Thoracic aorta (tissue), 2 donors: Measurements from ENCODE around the gene SPEM3. TPM values are rescaled to one million over a fixed set of nuclear protein-coding genes. Genes with fewer than 3 reads are reported as not detected.
A peak's percentile ranks its signal among the peaks of the same experiment; 100 is the strongest.

Source experiments
- ATAC-seq: fragments of 150-250 bp; one replicate; pipeline ENCODE4 v1.8.0; 2017; ENCODE audit warnings: low read depth; ENCODE audit not compliant: insufficient number of reproducible peaks, low FRiP score
- DNase-seq: peaks from one replicate; pipeline ENCODE4 v3.0.0-alpha.2; 2020; ENCODE audit warnings: low spot score
- H3K27ac ChIP-seq, 2 donors: fragments of 200-600 bp; sonication (generic); 1 replicate in 1 of 2; 2 replicates in 1 of 2; pipeline ENCODE4 v1.5.1; 2016; ENCODE audit warnings: mild to moderate bottlenecking in 2 of 2, moderate library complexity in 2 of 2
- H3K27me3 ChIP-seq: fragments of 200-600 bp; sonication (generic); replicated peaks from 2 replicates; pipeline ENCODE4 v1.6.0; 2016; ENCODE audit warnings: mild to moderate bottlenecking; ENCODE audit not compliant: insufficient read depth
- H3K36me3 ChIP-seq: fragments of 200-600 bp; sonication (generic); one replicate; pipeline ENCODE4 v1.5.1; 2016
- H3K4me1 ChIP-seq, 2 donors: fragments of 200-600 bp; sonication (generic); 1 replicate in 1 of 2; 2 replicates in 1 of 2; pipeline versions ENCODE4 v1.5.1 to v1.6.0; 2016; ENCODE audit warnings: low read depth in 2 of 2, mild to moderate bottlenecking in 1 of 2; ENCODE audit not compliant: control insufficient read depth in 1 of 2
- H3K4me3 ChIP-seq: fragments of 200-600 bp; sonication (generic); 2 replicates; pipeline ENCODE4 v1.5.1; 2016; ENCODE audit warnings: mild to moderate bottlenecking
- H3K9me3 ChIP-seq: fragments of 200-600 bp; sonication (generic); 2 replicates; pipeline ENCODE4 v1.5.1; 2016
- total RNA-seq, 2 donors: library from RNA; depleted of rRNA; stranded (reverse); fragments of >200 nt; gene quantifications; one replicate each; pipeline versions ENCODE4 v1.1.0 to v1.2.3, GENCODE V29; 2016
- TF ChIP-seq, protein P1 (sequence below): fragments of 200-600 bp; sonication (generic); IDR thresholded peaks from one replicate; pipeline ENCODE4 v1.5.1; 2019; ENCODE audit warnings: antibody characterized with exemption

SPEM3 gene
- total RNA-seq, 2 donors from 2014 or later: not detected

DNA sequence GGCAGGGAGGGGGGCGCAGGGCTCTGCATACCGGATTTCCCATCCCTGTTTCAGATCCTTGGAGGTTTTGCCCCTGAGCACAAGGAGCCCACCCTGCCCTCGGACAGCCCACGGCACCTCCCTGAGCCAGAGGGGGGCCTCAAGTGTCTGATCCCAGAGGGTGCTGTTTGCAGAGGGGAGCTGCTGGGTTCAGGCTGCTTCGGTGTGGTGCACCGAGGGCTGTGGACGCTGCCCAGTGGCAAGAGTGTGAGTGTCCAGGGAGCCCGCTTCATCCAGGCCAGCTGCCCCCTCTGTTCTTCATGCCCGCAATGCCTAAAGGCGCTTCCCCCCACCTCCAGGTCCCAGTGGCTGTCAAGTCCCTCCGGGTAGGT lies 45.3 kb upstream of the SPEM3 start:
- Histone ChIP-seq H3K27me3 (no peaks in the 10 kb centered on the region), H3K27ac (no peak overlapping the region), H3K4me3 (peak overlapping the region; percentile 73), H3K9me3 (no peaks in the 10 kb centered on the region), H3K4me1 (peaks cover 6 to 34% of the 10 kb centered on the region in 2 donors), H3K36me3 (no peaks in the 10 kb centered on the region)
- TF ChIP-seq, protein P1, sequence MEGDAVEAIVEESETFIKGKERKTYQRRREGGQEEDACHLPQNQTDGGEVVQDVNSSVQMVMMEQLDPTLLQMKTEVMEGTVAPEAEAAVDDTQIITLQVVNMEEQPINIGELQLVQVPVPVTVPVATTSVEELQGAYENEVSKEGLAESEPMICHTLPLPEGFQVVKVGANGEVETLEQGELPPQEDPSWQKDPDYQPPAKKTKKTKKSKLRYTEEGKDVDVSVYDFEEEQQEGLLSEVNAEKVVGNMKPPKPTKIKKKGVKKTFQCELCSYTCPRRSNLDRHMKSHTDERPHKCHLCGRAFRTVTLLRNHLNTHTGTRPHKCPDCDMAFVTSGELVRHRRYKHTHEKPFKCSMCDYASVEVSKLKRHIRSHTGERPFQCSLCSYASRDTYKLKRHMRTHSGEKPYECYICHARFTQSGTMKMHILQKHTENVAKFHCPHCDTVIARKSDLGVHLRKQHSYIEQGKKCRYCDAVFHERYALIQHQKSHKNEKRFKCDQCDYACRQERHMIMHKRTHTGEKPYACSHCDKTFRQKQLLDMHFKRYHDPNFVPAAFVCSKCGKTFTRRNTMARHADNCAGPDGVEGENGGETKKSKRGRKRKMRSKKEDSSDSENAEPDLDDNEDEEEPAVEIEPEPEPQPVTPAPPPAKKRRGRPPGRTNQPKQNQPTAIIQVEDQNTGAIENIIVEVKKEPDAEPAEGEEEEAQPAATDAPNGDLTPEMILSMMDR: no peak
- DNase-seq (no peak), ATAC-seq (no peak)

DNA sequence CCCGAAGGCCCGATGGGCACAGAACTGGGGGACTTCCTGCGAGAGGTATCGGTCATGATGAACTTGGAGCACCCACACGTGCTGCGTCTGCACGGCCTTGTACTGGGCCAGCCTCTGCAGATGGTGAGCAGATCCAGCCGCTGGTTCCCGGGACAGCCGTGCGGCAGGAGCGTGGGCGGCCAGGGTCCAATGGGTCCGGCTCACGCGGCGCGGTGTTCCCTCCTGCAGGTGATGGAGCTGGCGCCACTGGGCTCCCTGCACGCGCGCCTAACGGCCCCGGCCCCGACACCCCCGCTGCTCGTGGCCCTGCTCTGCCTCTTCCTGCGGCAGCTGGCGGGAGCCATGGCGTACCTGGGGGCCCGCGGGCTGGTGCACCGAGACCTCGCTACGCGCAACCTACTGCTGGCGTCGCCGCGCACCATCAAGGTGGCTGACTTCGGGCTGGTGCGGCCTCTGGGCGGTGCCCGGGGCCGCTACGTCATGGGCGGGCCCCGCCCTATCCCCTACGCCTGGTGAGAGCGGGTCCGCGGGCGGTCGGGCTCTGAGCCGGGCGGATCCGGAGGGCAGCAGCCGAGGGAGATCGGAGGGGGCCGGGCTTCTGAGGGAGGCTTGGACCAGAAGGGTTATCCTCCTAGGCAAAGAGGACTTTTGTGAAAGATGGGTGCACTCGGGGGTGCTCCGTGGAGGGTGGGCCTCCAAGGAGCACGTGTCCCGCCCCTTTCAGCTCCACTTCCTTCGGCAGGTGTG lies 44.7 kb upstream of the SPEM3 start:
- DNase-seq (no peak), ATAC-seq (no peak)
- H3K4me1 ChIP-seq: peaks cover 6 to 34% of the 10 kb centered on the region in 2 donors
- H3K27ac ChIP-seq: no peak overlapping the region
- peak overlapping the region; percentile 73 for H3K4me3 ChIP-seq
- H3K9me3 ChIP-seq: no peaks in the 10 kb centered on the region
- TF ChIP-seq, protein P1: no peak
- H3K36me3 ChIP-seq: no peaks in the 10 kb centered on the region
- no peaks in the 10 kb centered on the region for H3K27me3 ChIP-seq

DNA sequence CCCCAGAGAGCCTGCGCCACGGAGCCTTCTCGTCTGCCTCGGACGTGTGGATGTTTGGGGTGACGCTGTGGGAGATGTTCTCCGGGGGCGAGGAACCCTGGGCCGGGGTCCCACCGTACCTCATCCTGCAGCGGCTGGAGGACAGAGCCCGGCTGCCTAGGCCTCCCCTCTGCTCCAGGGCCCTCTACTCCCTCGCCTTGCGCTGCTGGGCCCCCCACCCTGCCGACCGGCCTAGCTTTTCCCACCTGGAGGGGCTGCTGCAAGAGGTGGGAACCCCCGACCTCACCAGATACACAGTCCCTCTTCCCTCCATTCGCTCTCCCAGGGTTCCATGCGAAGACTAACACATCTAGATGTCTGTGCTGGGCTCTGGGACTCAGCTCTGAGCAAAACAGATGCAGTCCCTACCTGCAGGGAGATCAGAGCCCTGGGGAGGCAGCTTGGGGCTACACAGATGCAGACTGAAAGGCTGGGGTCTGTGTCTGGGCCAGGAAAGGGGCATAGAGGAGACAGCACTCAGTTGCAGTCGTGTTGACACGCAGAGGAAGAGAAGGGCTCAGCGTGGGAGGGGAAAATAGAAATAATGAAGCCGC lies 44.1 kb upstream of the SPEM3 start:
- ATAC-seq: no peak
- TF ChIP-seq, protein P1: no peak

DNA sequence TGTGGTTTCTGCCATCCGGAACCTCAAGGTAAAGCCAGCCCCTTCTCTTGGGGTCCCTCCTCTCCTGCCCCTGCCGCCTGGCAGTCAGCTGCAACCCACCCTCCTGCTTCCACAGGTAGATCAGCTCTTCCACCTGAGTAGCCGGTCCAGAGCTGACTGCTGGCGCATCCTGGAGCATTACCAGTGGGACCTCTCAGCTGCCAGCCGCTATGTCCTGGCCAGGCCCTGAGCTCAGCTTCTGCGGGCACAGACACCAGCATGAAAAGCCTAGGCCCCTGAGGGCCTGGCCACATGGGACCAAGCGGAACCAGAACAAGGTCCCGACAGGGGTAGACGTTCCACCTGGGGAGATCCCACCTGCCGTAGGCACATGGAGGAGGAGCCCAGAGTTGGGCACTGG lies 39.8 kb upstream of the SPEM3 start:
- TF ChIP-seq, protein P1: no peak
- peaks cover 16% of the 10 kb centered on the region for H3K36me3 ChIP-seq
- H3K4me3 ChIP-seq: no peak overlapping the region
- no peak for ATAC-seq
- no peak for DNase-seq
- H3K4me1 ChIP-seq: peaks cover 6 to 13% of the 10 kb centered on the region in 2 donors
- no peaks in the 10 kb centered on the region for H3K9me3 ChIP-seq
- H3K27me3 ChIP-seq: no peaks in the 10 kb centered on the region
- H3K27ac ChIP-seq: no peak overlapping the region

More for the DNA sequence above, 44.1 kb upstream of the SPEM3 start:
- H3K36me3 ChIP-seq: peaks cover 2% of the 10 kb centered on the region
- H3K27me3 ChIP-seq: no peaks in the 10 kb centered on the region
- H3K27ac ChIP-seq: no peak overlapping the region
- H3K4me3 ChIP-seq: peak overlapping the region; percentile 73
- H3K9me3 ChIP-seq: no peaks in the 10 kb centered on the region
- no peak for DNase-seq
- H3K4me1 ChIP-seq: peaks cover 6 to 34% of the 10 kb centered on the region in 2 donors
